HG02885 (cell line): ENCODE data around the gene KATNA1.

ENCODE experiments used
- ATAC-seq: cut with Tn5 transposase; IDR thresholded peaks from one replicate; pipeline ENCODE4 v1.9.1; 2021; ENCODE audit warnings: mild to moderate bottlenecking; ENCODE audit not compliant: unreplicated experiment, poor library complexity

KATNA1 gene

DNA sequence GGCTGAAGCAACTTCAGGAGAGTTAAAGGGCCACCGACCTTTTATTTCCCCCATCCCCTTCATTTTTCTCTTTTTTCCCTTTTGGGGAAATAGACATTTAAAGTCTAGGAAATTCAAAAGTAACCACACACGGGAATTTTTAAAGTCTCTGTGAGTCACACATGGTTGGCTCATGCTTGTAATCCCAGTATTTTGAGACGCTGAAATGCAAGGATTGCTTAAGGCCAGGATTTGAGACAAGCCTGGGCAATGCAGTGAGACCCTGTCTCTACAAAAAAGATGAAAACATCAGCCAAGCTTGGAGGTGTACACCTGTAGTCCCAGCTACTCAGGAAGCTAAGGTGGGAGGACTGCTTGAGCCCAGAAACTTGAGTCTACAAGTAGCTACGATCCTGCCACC is 34.2 kb downstream of the KATNA1 start:
- no peak for ATAC-seq

DNA sequence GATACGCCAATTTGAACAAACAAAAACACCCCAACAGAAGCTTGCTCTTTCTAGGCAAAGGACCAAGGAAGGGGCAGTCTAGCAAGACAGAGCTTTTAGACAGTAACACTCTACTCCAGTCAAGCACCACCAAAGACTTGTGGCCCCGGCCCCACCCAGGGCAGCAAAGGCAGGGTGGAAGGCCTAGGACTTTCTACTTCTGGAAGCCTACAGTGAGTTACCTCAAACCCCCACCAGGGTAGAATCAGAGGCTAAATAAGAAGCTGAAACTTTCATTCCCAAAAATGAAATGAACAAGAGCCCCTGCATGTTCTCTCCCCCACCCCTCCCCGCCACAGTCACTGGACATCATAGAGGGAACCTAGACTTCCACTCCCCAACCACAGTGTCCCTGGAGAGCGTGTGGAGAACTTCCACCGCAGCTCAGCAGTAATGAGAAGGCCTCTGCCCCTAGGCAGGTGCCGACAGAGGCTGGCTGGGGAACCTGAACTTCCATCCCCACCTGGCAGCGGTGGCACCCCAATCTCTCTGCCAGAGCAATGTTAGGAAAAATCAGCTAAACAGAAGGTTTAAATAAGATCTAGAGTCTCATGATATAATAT is 40.0 kb downstream of the KATNA1 start:
- ATAC-seq = no peak

DNA sequence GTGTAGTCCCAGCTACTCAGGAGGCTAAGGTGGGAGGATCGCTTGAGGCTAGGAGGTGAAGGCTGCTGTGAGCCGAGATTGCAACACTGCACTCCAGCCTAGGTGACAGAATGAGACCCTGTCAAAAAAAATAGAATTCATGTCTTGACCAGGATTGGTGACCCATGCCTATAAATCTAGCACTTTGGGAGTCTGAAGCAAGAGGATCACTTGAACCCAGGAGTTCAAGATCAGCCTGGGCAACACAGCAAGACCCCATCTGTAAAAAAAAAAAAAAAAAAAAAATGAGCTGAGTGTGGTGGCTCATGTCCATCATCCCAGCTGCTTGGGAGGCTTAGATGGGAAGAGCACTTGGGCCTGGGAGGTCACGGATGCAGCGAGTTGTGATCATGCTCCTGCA is 48.0 kb downstream of the KATNA1 start:
- no peak for ATAC-seq

DNA sequence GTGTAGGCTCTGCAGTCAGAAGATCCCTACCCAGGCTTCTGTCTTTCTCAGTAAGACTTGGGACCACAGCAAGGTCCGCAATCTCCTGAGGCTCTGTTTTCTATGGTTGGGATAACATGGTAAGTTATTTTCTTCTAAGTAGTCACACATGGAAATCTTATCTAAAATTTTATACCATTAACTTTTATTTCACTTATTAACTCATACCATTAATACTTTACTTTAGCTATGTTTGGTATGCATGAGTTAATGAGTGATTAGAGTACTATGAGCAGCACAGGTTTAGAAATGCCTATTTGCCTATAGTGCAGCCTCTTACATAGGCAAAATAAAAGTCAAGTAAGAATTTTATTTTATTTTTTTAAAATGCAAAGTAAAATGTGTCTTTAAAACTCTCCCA is 55.1 kb downstream of the KATNA1 start:
- ATAC-seq = no peak

DNA sequence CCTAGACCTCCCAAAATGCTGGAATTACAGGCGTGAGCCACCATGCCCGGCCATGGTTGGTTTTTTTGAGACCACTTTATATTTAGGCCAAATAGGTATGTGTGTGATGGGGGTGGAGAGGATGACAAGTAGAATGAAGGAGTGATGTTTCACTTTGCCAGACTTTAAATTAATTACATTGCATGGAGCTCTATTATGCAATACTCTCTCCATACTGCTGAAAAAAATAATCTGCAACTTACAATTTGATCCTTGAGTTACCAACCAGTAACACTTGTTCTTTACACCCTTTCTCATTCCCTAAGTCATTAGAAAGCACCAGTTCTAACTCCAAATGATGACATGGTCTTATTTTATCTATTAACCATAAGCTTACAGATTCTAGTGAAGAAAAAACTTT is 55.5 kb downstream of the KATNA1 start:
- ATAC-seq = no peak

DNA sequence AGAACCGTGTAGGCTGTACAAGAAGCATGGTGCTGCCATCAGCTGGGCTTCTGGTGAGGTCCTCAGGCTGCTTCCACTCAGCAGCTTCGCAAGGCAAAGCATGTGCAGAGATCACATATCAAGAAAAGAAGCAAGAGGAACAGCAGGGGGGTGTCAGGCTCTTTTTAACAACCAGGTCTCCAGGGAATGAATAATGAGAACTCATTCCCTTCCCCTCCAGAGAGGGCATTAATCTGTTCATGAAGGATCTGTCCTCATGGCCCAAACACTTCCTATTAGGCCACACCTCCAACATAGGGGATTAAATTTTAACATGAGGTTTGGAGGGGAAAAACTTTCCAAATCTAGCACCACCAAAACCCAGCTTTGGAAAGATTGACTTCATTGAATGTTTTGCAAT is 62.4 kb downstream of the KATNA1 start:
- ATAC-seq = no peak

DNA sequence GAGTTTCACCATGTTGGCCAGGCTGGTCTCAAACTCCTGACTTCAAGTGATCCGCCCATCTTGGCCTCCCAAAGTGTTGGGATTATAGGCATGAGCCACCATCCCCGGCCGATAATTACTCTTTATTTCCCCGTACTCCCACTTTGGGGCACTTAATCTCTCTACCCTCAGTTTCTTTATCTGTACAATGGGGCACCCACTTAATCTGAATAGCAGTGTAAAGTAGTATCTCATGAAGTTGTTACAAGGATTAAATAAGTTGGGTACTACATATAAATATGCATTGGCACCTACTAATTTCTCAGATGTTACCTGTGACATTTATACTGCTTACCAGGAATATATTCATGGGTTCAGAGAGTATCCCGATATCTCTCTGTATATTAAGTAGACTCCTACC is 67.2 kb downstream of the KATNA1 start:
- no peak for ATAC-seq

DNA sequence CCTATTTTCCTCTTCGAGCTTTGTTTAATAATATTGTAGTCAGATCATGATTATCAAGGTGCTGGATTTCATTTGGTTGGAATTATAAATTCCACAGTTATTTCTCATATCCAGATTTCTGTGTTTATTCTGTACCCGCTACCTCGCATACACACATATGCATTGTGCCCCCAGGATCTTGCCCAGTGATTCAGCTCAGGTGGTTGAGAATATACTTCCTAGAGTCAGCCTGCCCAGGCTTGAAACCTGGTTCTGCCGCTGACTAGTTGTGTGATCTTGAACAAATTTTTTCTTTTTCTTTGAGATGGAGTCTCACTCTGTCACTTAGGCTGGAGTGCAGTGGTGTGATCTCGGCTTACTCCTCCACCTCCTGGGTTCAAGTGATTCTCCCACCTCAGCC is 67.6 kb downstream of the KATNA1 start:
- ATAC-seq = no peak

DNA sequence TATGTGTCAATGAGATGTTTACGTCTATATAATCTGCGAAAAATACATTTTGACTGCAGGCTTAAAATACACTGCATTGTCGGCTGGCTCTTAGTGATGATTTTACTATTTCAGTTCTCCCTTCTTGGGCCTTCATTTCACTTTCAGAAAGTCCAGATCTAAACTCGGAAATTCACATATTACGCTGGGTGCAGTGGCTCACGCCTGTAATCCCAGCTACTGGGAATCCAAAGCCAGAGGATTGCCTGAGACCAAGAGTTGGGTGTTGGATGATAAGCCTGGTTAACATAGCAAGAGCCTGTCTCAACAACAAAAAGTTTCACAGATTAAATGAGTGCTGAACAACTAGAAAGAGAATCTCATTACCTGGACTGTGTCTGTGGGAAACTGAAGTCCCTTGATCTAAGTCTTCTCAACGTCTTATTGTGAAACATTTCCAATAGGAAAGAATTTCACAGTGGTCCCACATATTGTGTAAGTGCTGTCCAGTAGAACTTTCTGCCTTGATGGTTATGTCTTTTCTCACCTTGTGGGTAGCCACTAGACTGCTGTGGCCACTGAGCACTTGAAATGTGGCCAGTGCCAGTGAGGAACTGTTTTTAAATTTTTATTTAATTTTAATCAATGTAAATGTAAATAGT is 80.4 kb downstream of the KATNA1 start:
- no peak for ATAC-seq

DNA sequence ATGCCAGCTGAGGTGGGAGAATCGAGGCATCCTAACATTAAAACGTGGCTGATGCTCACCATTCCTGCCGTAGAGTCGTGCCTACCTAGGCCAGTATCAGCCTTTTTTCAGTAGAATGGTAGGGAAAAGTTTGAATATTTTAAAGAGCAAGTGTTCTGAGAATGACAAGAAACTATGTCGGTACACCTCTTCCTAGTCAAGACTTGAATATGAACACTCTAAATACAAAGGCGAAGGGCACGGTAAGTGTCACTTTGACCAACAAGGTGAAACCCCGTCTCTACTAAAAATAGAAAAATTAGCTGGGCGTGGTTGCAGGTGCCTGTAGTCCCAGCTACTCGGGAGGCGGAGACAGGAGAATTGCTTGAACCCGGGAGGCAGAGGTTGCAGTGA is 81.3 kb downstream of the KATNA1 start:
- no peak for ATAC-seq

DNA sequence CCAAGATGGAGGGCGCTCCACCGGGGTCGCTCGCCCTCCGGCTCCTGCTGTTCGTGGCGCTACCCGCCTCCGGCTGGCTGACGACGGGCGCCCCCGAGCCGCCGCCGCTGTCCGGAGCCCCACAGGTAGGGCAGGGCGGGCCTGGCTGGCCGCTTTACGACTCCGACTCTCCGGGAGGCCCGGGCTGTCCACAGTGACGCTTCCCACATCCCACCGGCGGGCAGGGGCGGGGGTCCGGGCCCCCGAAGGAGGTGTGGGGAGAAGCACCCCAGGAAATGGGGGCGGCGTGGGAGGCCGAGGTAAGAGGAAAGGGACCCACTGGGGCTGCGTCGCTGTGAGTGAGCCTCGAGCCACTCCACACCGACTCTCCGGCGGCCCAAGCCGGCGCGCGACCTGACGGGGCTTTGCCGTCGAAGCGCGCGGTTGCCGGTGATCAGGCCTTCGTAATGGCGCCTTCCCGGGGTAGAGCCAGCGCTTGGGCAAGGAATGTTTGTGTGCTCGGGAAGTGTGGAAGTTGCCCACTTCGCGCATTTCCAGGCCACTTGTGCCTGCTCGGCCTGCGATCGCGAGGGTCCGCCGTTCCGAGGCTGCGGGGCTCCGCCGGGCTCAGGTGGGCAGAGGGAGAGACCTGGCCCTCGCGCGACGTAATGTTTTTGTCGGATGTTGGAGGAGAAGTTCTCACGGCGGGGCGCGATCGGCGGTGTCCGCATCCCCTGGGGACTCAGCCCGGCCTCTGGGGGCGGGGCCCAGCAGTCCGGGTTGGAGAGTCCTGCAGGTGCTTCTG is 81.9 kb downstream of the KATNA1 start:
- peak; percentile 17 for ATAC-seq

DNA sequence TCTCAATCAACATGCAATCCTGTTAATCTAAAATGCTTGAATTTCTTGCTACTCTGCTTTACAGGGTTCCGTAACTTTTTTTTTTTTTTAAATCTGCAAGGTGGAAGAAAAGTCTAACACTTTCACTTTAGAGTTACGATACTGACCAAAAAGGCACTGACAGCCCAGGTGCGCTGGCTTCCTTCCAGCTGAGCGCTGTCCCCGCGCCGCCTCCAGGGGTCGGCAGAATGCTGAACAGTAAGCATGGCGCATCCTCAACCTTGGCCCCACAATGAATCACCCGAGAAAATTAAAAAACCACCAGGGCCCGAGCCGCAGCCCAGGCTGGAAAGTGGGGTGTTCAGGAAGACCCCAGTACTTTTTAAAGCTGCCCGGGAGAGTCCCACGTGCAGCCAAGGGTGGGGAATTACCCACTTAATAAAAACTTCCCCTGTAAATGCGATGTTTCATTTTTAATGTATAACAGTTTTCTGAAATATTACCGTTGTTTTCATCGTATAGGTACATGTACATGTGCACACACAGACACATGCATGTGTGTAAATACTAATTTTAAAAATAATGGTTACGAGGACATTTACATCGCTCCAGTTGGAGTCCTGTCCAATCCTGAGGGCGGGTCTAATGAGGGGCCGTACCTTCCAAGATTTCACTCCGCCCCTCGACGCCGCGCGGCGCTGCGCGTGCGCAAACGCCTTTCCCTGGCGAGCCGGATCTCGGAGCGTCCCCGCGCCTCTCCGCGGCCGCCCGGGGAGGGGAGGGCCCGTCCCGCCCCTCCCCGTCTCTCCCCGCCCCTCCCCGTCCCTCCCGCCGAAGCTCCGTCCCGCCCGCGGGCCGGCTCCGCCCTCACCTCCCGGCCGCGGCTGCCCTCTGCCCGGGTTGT is 82.7 kb downstream of the KATNA1 start, which contains the start of gene GINM1:
TSS of gene GINM1 (plus strand) at position 849 of the 883 bp plus-strand sequence. CDS start 40 bp downstream, outside the sequence.
- ATAC-seq = peak; percentile 78

DNA sequence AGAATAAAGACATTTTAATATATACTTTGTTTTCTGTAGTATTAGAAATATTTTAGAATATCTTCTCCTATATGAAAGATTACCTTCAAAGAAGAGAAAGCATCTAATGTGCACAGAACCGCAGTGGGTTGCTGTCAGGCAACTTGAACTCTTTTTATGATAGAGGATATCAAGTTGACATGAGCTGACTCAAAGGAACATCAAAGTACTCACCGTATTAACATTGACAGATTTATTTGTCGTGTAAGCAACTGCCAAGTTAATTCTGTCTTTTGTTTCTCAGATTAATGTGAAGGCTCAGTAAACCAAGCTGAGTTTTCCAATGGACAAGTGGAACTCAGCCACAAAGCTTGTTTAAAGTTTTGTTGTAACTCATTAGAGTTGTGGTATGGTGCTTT is 84.6 kb downstream of the KATNA1 start:
- ATAC-seq = no peak

DNA sequence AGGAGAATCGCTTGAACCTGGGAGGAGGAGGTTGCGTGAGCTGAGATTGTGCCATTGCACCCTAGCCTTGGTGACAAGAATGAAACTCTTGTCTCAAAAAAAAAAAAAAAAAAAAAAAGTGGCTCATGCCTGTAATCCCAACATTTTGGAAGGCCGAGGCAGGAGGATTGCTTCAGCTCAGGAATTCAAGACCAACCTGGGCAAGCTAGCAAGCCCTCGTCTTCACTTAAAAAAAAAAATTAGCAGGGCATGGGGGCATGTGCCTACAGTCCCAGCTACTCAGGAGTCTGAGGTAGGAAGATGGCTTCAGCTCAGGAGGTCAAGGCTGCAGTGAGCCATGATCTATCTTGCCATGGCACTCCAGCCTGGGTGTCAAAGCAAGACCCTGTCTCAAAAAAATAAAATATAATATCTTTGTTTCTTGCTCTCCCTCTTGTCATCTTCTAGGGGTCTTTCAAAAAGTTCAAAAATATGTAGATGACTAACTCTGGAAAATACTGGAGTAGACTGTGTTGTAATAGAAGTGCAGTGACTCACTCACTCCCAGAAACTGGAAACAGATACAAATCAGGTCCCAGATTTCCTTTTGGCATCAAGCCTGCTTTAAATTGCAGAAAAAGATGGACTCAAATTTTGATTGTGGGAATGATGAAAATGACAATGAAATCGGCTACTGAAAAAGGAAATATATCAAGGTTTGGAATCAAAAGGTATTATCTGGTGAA is 85.1 kb downstream of the KATNA1 start:
- ATAC-seq = no peak

DNA sequence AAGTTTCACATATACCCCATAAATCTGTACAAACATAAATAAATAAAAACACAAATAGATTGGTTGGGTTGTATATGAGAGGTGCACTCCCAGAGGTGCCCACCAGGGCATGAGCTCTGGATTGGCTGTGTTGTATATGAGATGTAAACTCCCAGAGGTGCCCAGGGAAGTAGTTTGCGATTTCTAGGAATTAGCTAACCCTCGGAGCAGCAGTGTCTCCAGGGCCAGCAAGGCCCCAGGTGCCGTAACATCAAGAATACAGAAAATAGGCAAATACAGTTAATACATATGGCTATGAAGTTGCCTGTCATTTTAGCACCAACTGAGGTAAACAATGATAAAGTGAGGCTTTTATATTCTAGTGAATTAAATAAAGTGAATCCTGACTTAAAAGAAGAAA is 87.8 kb downstream of the KATNA1 start:
- no peak for ATAC-seq

DNA sequence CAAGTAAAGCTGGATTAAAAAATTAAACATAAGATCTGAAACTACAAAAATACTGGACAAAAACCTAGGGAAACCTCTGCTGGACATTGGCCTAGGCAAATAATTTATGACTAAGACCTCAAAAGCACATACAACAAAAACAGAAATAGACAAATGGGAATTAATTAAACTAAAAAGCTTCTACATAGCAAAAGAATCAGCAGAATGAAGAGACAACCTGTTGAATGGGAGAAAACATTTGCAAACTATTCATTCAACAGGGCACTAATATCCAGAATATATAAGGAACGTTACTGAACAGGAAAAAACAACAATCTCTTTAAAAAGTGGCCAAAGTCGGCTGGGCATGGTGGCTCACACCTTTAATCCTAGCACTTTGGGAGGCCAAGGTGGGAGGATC is 89.1 kb downstream of the KATNA1 start:
- no peak for ATAC-seq

DNA sequence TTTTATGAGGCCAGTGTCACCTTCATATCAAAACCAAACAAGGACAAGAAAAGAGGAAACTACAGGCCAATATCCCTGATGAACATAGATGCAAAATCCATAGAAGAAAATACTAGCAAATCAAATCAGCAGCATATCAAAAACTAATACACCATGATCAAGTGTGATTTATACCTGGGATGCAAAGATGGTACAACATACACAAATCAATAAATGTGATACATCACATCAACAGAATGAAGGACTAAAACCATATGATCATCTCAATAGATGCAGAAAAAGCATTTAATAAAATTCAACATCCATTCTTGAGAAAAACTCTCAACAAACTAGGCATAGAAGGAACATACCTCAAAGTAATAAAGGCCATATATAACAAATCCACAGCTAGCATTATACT is 90.5 kb downstream of the KATNA1 start:
- no peak for ATAC-seq

DNA sequence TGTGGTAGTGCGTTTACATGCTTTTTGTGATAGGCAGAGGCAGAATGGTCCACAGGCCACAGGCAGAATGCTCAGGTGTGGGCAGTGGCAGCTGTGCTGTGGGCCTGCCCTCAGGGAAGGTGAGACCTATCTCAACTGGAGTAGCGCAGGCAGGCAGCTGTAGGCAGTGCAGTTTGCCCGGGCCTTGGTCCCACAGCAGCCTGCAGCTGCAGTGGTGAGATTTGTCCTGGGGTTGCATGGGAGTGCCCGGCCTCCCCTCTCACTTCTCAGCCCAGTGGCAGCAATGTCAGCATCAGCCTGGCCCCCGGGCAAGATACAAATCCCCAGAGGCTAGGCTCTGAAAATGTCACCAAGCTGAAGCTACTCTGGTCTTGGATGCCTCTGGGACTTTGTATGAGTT is 96.6 kb downstream of the KATNA1 start:
- ATAC-seq = no peak

DNA sequence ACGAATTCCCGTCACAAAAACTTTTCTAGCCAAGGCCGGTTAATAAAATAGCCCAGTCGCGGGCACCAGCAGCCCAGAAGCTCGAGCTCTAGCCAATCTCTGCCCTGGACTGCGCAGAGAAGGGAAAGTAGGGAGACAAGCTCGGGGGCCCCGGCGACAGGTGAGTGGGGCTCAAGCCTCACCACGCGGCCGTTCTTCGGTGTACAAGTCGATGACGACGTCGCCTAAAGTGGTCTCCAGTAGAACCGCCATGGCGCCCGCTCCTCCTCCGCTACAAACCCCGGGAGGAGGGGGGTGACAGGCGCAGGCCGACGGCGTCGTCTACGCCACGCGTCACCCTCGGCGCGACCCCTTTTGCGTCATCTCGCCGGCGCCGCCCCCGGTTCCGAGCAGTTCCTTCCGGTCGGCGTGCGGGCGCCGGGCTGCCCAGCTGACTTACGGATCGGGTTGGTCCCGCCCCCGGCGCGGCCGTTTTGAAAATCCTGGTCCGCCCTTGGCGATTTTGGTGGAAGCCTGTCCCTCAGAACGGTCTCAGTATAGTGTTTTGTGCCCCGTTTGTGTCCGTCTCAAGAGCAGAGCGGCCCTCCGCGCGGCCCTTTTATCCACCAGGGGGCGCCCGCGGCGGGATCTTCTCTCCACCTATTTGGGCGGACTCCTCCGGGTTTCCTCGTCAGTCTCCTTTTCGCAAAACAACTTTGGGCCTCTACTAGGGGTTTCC is 102.6 kb downstream of the KATNA1 start, which contains the start of gene PPIL4:
TSS of gene PPIL4 (minus strand) at position 290 of the 718 bp plus-strand sequence. CDS start at position 252, 38 bp downstream.
- peak; percentile 92 for ATAC-seq
